ENCODE measurements around the gene FAM89B.
"Not testable (repeated sequence)": the region's sequence is repeated elsewhere in the genome, so short reads cannot be mapped to it uniquely, and the experiment has no call there.

FAM89B gene

GRCh38 chr11:65572356-65573051, at the start of gene FAM89B:
Gene FAM89B, plus strand, starts transcription at chr11:65572538. Its CDS starts 132 bp downstream, at chr11:65572670.
- DNase-seq = peak; percentile 68

GRCh38 chr11:65522718-65523630, 49.4 kb upstream of the FAM89B start:
- DNase-seq = not testable (repeated sequence)

GRCh38 chr11:65523631-65523968, 48.7 kb upstream of the FAM89B start:
- DNase-seq = not testable (repeated sequence)

- DNase-seq = no peak
Measured at GRCh38 chr11:65524014-65524740, 48.2 kb upstream of the FAM89B start.

GRCh38 chr11:65524741-65525545, 47.4 kb upstream of the FAM89B start, which contains the start of gene SCYL1:
Gene SCYL1, plus strand, starts transcription at chr11:65525083. Its CDS starts 71 bp downstream, at chr11:65525154.
- DNase-seq = no peak

GRCh38 chr11:65525546-65526480, 46.5 kb upstream of the FAM89B start:
- no peak for DNase-seq

GRCh38 chr11:65526744-65527143, 45.6 kb upstream of the FAM89B start:
- no peak for DNase-seq

- DNase-seq = no peak
Measured at GRCh38 chr11:65528819-65529350, 43.5 kb upstream of the FAM89B start.

- no peak for DNase-seq
Measured at GRCh38 chr11:65529475-65530156, 42.7 kb upstream of the FAM89B start.

- no peak for DNase-seq
Measured at GRCh38 chr11:65530157-65530496, 42.2 kb upstream of the FAM89B start.

- DNase-seq = no peak
Measured at GRCh38 chr11:65532388-65533064, 39.8 kb upstream of the FAM89B start.

GRCh38 chr11:65535102-65535501, 37.2 kb upstream of the FAM89B start:
- no peak for DNase-seq

GRCh38 chr11:65536412-65537295, 35.7 kb upstream of the FAM89B start:
- no peak for DNase-seq

GRCh38 chr11:65537296-65537597, 35.1 kb upstream of the FAM89B start:
- DNase-seq = no peak

- DNase-seq = no peak
Measured at GRCh38 chr11:65537620-65538231, 34.6 kb upstream of the FAM89B start.

GRCh38 chr11:65538232-65538914, 34.0 kb upstream of the FAM89B start:
- DNase-seq = no peak

GRCh38 chr11:65538915-65539743, 33.2 kb upstream of the FAM89B start:
- no peak for DNase-seq

All from NCI-H2107 (cell line).